NOMO-1 (cell line): ENCODE data around the gene HRC.
"Not testable (repeated sequence)": the region's sequence is repeated elsewhere in the genome, so short reads cannot be mapped to it uniquely, and the experiment has no call there.

Experiments
- DNase-seq, 2 experiments: peaks; one replicate each; lab custom pipeline; 2025; ENCODE audit not compliant: unreplicated experiment in 2 of 2; lab: John Stamatoyannopoulos, UW

HRC gene

DNA sequence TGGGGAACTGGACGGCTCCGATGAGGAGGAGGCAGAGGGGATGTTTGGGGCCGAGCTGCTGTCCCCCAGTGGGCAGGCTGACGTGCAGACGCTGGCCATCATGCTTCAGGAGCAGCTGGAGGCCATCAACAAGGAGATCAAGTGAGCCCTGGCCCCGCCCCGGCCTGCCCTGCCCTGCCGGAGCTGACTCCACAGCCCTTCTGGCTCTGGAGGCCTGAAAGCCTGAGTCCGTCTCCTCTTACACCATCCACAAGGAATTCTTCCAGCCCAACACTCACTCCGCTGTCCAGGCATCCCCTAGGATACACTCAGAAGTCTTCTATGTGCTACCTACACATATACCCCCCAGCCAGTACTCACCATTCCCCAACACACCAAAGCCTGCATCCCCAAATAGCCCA lies 18.4 kb downstream of the HRC start:
- no peak for DNase-seq

DNA sequence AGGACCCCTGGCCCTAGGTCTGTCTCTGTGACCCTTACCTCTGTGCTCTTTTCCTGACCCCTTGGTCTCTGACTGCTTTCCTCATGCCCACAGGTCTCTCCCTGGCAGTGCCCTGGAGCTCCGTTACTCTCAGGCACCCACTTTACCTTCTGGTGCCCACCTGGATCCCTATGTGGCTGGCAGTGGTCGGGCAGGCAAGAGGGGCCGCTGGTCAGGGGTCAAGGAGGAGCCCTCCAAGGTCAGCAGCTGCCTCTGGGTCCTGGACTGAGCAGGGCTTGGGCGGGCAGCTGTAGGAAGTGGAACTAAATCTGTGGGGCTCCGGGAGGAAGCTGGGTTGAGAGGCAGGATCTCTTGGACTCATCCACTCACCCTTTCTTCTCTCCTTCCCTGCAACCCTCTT lies 19.5 kb downstream of the HRC start:
- no peak for DNase-seq

DNA sequence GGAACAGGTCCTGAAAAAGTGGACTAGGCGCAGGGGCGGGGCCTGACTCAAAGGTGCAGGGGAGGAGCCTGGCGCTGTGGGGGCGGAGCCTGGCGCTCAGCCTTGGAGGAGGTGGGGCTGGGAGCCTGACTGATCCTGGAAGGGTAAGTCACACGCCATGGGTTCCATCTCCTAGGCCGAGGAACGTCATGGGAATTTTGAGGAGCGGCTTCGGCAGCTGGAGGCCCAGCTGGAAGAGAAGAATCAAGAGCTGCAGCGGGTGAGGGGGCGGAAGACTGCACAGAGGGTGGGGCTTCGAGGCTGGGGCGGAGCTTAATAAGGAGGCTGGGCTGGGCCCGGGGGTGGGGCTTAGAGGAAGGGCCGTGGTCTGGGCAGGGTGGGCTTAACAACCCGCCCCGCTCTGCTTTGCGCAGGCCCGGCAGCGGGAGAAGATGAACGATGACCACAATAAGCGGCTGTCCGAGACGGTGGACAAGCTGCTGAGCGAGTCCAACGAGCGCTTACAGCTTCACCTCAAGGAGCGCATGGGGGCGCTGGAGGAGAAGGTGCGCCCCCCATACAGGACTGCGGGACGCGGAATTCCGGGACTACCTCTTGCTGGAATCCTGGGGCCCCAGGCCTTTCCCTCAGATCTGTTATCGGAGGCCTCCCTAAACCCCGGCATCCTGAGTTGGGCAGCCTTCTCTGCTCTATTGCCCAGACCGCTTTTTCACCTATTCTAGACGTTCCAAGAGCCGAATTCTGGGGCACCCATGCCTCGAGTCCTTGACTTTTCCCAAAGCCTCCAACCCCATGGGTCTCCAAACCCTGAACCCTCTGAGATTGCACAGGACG lies 21.4 kb downstream of the HRC start:
- no peak for DNase-seq

DNA sequence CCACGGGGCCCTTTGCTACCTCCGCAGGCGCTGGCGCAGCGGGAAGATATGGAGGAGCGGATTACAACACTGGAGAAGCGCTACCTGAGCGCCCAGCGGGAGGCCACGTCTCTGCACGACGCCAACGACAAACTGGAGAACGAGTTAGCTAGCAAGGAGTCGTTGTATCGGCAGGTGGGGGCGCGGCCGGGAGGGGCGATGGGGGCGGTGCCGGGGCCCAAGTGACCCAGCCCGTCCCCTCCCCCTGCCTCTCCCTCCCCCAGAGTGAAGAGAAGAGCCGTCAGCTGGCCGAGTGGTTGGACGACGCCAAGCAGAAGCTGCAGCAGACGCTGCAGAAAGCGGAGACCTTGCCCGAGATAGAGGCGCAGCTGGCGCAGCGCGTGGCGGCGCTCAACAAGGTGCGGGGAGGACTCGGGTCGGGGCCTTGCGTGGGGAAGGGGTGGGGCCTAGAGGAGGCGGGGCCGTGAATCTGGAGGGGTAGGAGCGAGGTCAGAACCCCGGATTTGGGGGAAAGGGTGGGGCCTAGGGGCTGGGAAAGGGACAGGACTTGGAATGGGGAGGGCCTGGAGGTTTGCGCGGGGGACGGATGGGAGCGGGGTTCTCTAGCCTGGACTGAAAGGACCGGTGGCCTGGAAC lies 22.1 kb downstream of the HRC start:
- DNase-seq, result no peak

DNA sequence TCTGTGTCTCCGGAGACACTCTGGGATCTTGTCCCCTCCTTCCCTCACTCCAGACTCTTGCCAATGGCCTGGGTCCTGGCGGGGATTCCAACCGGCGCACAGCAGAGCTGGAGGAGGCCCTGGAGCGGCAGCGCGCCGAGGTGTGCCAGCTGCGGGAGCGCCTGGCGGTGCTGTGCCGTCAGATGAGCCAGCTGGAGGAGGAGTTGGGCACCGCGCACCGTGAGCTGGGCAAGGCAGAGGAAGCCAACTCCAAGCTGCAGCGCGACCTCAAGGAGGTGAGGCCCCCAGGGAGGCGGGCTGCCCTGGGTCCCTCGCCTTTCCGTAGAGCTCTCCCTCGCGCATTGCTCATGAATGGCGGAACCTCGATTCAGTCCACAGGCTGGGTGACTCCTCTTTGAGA lies 24.9 kb downstream of the HRC start:
- DNase-seq, result no peak

DNA sequence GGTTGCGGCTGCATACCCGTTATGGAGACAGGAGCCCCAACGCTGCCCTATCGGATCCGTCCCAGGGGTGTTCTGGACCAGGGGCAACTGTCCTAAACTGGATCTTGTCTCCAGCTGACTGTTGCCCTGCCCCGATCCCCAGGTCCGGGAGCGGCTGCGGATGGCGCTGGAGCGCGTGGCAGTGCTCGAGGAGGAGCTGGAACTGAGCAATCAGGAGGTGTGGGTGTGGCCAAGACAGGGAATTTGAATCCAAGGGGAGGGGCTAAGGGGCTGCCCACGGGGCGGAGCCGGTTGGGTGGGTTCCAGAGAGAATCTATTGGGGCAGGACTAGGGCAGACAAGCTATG lies 26.0 kb downstream of the HRC start:
- DNase-seq, result no peak

DNA sequence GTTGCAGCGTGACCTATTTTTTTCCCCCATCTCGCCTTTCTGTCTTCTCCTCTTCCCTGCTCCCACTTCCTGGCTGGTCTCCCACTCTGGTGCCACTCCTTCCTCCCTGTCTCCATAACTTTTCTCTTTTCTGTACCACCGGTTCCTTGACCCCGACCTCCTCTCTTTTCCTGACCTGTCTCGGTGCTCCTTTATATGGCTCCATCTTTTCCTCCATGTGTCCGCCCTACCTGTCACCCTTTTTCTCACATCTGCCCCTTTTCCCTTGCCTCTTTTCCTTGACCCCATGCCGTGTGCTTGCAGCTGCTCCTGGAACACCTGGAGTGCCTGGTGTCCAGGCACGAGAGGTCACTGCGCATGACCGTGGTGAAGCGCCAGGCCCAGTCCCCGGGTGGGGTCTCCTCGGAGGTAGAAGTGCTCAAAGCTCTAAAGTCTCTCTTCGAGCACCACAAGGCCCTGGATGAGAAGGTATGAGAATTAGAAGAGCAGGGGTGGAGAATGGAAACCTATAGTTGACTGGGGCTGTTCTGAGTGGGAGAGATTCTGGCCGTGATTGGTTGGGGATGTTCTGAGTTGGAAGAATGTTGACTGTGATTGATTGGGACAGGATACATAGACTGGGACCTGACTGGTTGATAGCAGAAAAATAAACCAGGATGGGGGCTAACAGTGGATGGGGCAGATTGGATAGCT lies 26.5 kb downstream of the HRC start:
- DNase-seq, result no peak

DNA sequence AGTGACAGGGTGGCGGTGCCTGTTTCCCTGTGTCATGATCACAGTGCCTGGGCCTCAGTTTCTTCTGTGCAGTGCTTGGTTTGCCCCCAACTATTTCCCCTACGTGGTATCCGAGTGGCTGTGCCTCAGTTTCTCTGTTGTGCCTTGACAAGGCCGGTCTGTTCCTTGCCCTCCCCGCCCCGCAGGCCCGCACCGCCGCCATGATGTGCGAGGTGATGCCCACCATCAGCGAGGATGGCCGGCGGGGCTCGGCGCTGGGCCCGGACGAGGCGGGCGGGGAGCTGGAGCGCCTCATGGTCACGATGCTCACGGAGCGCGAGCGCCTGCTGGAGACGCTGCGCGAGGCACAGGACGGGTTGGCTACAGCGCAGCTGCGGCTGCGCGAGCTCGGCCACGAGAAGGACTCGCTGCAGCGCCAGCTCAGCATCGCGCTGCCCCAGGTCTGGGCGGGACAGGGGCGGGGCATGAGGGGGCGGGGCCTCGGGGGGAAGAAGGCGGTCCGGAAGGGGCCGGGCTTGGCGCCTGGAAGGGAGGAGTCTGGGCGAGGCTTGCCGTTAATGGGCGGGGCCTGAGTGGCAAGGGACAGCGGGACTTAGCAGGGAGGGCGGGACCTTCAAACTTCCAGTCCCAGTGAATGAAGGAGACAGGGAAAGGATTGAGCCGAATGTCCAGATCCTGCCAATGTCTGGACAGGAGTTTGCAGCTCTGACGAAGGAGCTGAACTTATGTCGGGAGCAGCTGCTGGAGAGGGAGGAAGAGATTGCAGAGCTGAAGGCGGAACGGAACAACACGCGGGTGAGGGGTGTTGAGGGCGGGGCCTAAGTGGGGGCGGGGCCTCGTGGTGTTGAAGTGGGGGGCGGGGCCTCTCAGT lies 27.3 kb downstream of the HRC start:
- peak; percentile 92 to 99 for DNase-seq

DNA sequence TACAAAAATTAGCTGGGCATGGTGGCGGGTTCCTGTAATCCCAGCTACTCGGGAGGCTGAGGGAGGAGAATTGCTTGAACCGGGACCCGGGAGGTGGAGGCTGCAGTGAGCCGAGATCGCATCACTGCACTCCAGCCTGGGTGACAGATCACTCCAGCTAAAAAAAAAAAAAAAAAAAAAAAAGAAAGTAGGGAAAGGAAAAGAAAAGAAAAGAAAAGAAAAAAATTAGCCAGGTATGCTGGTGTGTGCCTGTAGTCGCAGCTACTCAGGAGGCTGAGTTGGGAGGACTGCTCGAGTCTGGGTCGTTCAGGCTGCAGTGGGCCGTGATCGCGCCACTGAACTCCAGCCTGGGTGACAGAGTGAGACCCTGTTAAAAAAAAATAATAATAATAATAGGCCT lies 28.0 kb downstream of the HRC start:
- not testable (repeated sequence) for DNase-seq

DNA sequence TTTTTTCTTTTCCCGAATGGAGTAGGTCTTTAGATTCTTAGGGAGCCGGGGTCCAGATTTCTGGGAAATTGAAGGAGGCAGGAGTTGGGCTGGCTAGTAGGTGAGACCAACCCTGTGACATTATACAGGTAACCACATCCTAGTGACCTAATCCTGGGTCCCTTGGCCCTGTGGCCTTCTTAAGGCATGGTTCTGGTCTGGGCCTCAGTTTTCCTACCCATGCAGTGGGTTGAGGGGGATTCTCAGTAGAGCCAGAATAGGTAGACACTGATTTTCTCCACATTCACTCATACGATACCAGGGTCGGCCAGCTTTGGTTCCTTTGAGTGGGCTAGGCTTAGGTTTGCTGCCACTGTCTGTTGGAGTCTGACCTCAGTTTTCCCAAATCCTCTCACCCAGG lies 28.6 kb downstream of the HRC start:
- no peak for DNase-seq

DNA sequence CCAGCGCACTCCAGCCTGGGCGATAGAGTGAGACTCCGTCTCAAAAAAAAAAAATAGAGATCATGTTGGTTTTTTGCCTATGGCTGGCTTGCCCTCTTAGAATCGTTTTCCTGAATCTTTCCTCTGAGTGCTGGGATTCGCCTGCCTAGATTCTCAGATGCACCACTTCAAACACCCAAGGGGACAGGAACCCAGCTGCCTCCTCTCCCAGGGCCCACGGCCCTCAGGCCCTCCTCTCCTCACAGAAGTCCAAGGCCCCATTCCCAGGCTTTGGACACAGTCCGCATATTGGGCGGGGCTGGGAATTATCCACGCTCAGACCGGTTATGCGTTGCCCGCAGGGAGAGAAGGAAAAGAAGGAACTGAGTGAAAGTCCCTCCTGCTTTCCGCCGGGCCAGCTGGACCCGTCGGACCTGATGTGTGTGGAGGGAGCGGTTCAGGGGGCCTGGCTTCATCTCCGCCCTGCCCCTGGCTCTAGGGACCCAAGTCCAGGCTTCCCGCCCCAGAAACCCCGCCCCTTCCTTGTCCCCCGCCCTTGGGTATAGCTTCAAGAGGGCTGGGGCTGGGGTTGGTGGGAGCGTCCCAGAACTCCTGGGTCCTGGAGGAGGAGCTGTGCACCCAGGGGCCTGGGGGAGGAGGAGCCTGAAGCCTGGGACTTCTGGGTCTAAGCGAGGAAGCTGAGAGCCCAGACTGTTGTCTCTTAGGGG lies 30.0 kb downstream of the HRC start:
- no peak for DNase-seq

DNA sequence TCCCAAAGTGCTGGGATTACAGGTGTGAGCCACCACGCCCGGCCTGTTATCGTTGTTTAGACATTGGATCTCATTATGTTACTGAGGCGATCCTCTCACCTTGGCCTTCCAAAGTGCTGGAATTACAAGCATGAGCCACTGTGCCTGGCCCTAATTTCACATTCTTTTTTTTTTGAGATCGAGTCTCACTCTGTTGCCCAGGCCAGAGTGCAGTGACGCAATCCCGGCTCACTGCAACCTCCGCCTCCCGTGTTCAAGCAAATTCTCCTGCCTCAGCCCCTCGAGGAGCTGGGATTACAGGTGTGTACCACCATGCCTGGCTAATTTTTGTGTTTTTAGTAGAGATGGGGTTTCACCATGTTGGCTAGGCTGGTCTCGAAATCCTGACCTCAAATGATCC lies 31.9 kb downstream of the HRC start:
- not testable (repeated sequence) for DNase-seq

DNA sequence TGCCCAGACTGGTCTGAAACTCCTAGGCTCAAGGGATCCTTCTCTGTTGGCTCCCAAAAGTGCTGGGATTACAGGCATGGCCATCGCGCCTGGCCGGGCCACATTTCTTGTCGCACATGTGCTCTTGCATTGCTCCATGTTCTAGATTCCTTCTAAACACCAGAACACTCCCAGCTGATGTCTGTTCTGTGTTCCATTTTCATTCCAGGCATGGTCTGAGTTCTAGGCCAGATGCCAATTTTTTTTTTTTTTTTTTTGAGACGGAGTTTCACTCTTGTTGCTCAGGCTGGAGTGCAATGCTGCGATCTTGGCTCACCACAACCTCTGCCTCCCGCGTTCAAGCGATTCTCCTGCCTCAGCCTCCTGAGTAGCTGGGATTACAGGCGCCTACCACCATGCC lies 33.4 kb downstream of the HRC start:
- not testable (repeated sequence) for DNase-seq

DNA sequence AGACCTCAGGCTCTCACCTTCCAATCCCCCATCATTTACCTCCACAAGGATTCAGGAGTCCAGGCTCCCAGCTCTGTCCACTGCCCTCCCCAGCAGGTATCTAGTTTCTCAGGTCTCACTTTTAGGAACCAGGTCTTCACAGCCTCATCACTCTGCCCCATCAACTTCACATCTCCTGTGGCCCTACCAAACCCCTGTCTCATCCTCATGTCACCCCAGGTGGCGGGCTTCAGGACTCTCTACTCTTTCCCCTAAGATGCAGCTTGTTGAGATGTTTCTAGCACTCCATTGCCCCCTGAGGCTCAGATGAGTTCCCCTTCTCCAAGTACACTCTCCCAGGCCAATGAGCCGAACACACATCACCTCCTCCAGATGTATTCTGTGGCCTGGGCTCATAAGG lies 34.3 kb downstream of the HRC start:
- DNase-seq, result no peak

DNA sequence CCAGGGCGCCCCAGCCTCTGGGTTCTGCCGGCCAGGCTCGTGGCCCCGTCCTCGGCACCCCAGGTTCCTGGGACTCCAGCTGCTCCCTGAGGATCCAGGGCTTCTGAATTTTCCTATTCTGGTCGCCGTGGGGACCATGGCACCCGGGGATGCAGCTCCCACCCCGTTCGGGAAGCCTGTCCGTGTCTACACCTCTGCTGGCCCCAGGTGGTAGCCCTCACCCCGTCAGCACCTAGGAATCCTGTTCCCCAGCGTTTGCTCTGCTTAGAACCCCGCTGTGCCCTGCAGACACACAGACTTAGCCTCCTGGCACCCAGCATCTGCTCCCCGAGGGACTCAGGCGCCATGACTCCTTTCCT lies 34.9 kb downstream of the HRC start:
- DNase-seq, result no peak

DNA sequence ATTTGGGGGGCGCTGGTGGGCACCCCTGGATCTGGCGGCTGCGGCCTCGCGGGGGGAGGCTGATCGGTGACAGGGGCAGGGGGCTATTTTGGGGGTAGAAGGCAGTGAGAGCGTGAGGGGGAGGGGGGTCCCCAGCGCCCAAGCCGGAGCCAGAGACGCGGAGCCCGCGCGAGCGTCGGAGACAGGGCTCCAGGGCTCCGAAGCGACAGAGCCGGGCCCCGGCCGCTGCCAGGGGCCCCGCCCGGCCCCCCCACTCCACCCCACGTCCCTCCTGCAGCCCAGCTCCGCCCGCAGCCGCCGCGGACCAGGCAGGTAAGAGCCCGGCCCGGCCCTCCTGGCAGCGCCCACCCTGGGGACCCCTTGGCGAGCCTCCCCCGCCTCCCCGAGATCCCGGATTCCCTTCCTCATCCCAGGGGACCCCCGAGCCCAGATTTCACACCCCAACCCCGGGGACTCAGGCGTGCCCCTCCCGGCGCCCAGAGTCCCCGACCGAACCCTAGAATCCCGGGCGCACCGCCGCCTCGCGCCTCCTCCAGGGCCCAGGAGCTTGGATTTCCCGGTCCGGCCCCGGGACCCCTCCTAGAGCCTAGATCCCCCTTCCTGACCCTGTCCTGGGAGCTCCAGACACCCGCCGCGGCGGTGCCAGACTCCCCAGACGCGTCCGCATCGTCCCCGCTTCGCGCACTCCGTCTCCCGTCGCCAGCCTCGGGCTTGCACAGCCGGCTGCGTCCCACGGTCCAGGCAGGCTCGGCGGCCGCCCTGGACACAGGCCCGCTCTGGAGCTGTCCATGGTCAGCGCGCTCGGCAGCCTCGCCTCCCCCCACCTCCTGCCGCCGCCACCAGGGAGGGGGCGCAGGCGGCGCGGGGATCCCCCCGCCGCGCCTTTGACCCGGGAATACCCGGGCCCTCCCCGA lies 35.5 kb downstream of the HRC start, which contains the start of gene PPFIA3:
TSS of gene PPFIA3 (plus strand) at position 134 of the 914 bp plus-strand sequence. CDS start 8,330 bp downstream, outside the sequence.
- DNase-seq, result peak; percentile 3 to 10

DNA sequence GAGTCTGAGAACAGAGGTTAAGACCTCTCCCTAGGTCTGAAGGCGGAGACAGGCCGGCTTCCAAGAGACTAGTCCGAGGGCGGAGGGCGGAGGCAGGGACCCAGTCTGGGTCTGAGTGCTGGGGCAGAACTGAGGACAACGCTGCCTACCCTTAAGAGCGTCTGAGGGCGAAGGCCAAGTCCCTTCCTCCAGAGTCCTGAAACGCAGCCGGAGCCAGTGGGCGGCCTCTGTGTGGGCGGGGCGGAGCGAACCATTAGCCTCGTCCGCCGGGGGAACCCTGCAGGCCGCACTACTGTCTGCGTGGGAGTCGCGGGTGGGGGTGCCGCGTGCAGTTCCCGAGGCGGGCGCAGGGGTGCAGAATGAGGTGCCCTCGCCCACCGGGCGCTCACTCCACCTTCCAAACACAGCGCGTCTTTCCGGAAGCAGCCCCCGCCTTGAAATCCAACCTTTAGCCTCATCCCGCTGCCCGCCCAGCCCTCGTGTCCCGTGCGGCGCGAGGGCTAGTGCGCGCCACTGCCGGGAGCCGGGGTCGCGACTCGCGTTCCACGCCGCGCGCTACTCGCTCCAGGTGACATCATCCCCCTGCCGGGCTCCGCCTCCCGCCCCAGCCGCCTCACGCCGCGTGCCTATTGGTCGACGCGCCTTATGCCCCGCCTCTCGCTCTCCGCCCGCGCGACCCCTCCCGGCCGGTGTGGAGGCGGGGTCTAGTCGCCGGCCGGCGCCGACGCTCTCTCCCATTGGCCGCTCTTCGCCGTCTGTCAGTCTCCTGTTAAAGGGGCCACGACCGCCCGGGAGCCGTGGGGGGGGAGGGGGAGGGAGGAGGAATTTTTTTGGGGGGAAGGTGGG lies 36.4 kb downstream of the HRC start, which contains the start of gene C19orf73:
TSS of gene C19orf73 (minus strand) at position 579 of the 846 bp plus-strand sequence. CDS start at position 458, 121 bp downstream.
- DNase-seq, result peak; percentile 92 to 95
